HG02943 (cell line): ENCODE measurements around the gene TMPRSS2.

Experiments used
- ATAC-seq: cut with Tn5 transposase; IDR thresholded peaks from one replicate; pipeline ENCODE4 v1.9.1; 2021; ENCODE audit warnings: mild to moderate bottlenecking, low read depth, moderate library complexity; ENCODE audit not compliant: unreplicated experiment

The TMPRSS2 gene

DNA sequence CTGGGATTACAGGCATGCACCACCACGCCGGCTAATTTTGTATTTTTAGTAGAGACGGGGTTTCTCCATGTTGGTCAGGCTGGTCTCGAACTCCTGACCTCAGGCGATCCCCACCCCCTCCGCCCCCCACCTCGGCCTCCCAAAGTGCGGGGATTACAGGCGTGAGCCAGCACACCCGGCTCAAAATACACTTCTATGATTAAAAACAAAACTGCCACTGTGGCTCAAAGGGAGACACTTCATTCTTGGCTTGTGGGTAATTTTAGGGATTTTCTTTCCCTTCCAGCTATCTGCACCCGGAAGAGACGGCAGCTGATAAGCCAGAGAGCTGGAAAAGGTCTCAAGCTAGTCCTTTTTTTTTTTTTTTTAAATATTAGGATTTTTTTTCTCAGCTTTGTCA, 24.5 kb downstream of the TMPRSS2 start:
- ATAC-seq: no peak

DNA sequence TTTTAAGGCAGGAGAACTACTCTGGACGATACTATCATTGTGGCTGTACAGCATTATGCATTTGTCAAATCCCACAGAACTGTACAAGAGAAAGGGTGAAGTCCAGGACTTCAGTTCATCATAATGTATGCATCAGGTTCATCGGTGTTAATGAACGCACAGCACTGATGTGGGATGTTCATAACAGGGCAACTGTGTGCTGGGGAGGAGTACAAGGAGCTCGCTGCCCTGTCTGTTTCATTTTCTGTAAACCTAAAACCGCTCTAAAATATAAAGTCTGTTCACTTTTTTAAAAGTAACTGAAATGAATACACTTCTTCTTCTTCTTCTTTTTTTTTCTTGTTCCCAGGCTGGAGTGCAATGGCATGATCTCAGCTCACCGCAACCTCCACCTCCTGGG, 25.0 kb downstream of the TMPRSS2 start:
- no peak for ATAC-seq

DNA sequence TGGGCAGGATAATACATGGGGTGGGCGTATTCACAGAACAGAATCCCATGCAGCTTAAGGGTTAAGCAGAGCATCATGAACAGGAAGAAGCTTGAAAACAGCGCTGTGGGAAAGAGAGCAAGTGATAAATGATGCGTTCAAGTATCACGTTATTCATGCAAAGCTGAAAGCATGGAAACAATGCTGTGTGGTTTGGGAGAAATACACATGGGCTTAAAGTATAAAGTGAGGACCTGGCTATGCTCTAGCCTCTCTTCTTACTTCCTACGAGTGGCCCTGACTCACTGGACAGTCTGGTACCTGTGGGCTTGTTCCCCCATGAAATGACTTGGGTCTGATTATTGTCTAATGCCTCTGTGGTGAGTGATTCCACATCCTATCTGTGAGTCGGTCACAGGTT, 25.7 kb downstream of the TMPRSS2 start:
- no peak for ATAC-seq

DNA sequence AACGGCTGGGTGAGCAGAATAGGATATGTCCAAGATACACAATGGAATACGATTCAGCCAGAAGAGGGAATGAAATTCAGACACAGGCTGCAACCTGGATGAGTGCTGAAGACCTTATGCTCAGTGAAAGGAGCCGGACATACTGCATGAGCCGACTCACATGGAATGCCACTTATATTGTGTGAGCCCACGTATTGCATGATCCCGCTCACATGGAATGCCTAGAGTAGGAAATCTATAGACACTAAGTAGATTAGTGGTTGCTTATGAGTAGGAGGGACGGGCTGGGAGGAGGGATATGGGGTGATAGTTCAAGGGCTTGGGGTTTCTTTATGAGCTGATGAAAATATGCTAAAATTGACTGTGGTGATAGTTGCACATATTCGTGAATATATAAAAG, 26.8 kb downstream of the TMPRSS2 start:
- no peak for ATAC-seq

DNA sequence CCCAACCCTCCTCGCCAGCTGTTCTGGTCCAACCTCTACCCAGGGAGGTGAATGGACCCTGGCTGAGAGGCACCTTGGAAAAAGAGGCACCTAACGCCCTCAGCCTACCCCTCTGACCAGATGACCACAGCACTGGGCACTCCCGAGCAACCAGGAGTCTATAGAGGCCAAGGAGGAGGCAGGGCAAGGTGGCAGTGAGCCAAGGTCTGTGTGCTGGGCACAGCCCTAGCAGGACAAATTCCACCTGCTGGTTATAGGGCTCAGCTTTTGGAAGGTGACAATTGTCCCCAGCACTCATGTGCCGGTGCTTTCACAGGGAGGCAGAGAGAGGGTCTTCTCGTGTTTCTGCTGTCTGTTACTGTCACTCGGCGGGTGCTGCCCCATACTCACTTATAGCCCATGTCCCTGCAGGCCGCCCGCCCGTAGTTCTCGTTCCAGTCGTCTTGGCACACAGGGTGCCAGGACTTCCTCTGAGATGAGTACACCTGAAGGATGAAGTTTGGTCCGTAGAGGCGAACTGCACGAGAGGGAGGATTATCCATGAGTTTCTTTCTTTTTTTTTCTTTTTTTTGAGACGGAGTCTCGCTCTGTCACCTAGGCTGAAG, 27.8 kb downstream of the TMPRSS2 start:
- no peak for ATAC-seq

DNA sequence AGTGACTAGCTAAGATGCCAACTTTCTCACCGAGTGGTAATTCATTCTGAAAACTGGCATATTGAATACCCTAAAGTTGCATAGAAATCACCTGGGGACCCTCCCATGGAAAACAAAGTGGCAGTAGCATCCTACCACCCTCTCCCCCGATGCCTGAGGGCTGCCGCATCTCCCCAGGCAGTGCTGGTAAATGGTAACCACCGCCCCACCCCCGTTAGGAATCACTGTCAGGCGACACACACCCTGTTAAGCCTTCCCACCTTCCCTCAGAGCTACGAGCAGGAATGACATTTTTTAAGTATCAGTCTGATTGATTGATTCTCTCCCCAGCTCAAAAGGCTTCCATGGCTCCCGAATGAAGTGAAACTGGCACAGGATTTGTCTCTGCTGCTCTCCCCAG, 28.3 kb downstream of the TMPRSS2 start:
- no peak for ATAC-seq

DNA sequence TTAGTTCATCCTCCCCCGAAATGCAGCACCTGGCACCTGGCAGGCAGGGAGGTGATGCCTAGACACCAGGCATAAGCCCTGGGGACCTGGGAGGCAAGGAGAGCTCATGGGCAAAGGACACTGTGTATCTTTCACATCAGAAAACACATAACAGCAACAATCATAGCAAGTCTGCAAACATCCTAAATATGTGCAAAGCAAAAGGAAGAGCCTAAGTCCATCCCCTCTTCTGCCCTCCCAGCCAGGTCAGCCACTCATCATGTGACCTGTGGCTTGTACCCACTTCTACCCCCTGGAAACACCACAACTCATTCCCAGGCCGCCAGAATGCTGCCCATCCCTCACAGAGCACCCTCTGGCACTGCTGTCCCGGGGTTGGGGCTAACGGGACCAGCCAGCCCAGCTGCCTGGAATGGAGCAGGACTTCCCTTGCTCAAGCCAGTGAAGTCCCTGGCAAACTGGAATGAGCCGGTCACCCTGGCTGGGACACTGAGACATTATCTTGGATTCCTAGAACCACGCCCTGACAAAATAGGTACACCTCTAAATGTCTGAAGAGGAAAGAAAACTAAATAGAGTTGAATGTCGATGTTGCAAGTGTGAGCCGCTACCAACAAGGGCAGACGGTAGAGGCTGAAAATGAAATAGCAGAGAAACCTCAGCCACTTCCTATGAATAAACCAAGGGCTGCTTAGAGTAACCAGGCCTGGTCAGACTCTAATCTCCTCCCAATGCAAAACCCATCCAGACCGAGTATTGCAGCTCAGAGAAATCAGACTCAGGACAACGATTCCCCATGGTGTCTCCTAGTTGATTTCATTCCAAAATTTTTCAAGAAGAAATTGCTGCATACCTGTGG, 29.4 kb downstream of the TMPRSS2 start:
- no peak for ATAC-seq

- ATAC-seq: no peak
Measured at GRCh38 chr21:41477641-41478318, 30.2 kb downstream of the TMPRSS2 start.

GRCh38 chr21:41475714-41476420, 32.1 kb downstream of the TMPRSS2 start:
- no peak for ATAC-seq

GRCh38 chr21:41472753-41473548, 35.0 kb downstream of the TMPRSS2 start:
- ATAC-seq: no peak

- ATAC-seq: no peak
Measured at GRCh38 chr21:41470054-41470453, 37.9 kb downstream of the TMPRSS2 start.

GRCh38 chr21:41466024-41466820, 41.7 kb downstream of the TMPRSS2 start:
- no peak for ATAC-seq

GRCh38 chr21:41465176-41465781, 42.7 kb downstream of the TMPRSS2 start:
- no peak for ATAC-seq

DNA sequence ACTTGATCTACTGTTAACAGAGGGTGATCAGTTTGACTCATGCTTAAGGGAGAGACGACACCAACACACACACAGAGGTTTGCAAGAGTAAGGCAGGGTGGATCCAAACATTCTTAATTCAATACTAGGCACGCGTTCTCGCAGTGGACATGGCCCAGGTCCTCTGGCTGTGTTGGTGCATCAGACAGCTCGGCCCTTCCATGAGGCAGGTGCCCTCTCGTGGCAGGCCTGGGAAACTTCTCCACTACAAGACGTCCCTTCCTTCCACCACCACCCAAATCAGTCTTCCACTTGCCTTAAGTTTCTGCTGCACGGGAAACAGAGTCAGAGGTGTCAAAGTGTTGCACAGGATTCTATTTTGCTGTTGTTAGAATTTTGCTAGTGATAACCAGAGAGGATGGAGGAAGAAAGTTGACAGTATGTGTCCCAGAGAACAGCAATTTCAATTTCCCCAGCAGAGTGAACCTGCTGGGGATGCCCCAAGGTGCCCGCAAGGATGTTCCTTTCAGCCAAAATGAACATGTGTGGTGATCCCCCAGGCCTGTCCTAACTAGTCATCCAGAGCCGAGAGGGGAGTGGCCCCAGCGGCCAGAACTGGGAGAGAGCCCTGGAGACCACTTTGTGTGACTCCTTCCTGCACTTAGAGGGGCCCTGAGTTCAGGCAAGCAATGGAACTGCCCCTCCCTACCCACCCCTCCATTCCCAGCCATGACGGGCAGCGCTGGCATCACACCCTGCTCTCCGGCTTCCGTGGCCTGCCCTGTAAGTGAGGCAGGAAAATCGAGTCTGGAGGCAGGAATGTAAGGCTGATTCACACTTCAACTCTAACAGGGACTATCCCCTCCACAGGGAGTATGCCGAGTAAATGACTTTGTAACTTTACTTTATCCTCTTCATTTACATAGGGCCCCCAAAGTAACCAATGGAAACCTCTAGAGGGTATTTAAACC, 47.1 kb downstream of the TMPRSS2 start:
- ATAC-seq: no peak

- ATAC-seq: no peak
Measured at GRCh38 chr21:41459884-41460534, 47.9 kb downstream of the TMPRSS2 start.

DNA sequence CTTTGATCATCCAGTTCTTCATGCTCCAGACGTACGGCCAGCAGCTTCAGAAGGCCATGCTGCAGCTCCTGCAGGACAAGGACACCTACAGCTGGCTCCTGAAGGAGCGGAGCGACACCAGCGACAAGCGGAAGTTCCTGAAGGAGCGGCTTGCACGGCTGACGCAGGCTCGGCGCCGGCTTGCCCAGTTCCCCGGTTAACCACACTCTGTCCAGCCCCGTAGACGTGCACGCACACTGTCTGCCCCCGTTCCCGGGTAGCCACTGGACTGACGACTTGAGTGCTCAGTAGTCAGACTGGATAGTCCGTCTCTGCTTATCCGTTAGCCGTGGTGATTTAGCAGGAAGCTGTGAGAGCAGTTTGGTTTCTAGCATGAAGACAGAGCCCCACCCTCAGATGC, 49.4 kb downstream of the TMPRSS2 start:
- no peak for ATAC-seq

- no peak for ATAC-seq
Measured at GRCh38 chr21:41458121-41458520, 49.8 kb downstream of the TMPRSS2 start.
